GM19328 (cell line): ENCODE data around the gene RANBP17.
"Not testable (repeated sequence)": the region's sequence is repeated elsewhere in the genome, so short reads cannot be mapped to it uniquely, and the experiment has no call there.

Source experiments
- ATAC-seq: cut with Tn5 transposase; IDR thresholded peaks from one replicate; pipeline ENCODE4 v1.9.1; 2021; ENCODE audit warnings: mild to moderate bottlenecking, moderate library complexity; ENCODE audit not compliant: unreplicated experiment

Gene RANBP17

DNA sequence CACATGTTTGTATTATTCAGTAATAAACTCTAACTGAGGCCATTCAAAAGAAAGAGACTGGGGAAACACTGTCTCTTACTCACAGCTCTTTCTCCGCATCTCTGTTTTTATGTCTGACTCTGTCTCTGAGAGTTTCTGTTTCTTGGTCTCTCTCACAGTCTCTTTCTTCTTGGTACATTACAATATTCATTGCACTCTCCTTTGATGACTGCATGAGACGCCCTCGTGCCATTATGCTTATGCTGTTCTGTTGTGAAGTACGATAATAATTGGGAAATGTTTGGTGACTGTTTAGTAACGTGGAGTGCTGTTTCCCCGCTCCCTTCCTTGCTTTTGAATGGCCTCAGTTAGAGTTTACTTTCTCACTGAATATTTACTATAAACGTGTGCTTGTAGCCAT, 421.9 kb downstream of the RANBP17 start:
- ATAC-seq: no peak

GRCh38 chr5:171285465-171285864, 423.6 kb downstream of the RANBP17 start:
- no peak for ATAC-seq

DNA sequence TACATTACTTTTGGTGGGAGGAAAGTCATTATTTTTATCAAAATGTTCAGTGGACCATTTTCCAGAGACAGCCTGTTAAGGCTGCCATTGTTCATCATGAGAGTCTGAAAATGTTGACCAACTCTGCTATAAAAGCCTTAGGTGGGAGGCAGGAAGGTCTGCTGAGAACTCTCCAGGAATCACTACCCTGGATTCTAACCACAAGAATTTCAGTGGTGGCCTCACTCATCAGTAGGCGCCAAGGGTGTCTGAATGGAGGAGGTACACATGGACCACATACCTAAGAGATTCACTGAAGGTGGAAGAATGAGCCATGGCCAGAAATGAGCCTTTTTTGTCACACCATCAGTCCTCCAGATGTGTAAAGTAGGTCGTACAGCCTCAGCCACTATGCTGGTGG, 426.2 kb downstream of the RANBP17 start:
- ATAC-seq: no peak

DNA sequence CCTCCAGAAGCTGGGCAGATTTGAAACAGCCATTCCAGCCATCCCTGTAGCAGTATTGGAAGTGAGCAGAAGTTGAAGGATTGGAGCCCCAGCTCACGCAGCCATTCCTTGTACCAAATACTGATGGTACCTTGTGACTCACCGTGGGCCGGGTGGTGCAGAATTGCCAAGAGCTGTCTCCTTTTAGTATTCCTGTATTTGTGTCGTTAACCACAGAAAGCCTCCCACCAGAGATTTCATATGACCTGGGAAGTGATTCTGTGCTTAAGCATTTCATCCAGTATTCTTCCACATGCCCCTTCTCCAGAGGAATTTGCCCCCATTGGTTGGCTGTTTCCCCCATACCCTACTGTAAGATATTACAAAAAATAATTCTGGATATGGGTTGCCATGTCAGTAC, 429.6 kb downstream of the RANBP17 start:
- no peak for ATAC-seq

DNA sequence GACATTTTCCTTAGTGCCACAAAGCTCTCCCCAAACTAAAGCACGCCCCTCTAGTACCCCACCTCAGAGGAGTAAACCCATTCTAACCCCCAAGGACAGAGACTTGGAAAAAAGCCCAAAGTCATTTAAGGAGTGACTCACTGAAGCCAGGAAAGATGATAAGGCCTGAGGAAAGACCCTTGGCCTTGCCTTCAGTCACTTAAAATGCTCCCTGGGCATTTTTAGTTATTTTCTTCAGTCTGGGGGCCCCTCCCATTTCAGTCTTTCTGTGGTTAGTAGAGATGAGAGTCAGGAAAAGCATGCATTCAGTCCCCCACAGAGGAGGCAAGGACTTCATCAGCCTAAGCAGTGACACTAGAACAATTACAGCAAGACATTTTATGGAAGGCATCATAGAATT, 433.5 kb downstream of the RANBP17 start:
- no peak for ATAC-seq

DNA sequence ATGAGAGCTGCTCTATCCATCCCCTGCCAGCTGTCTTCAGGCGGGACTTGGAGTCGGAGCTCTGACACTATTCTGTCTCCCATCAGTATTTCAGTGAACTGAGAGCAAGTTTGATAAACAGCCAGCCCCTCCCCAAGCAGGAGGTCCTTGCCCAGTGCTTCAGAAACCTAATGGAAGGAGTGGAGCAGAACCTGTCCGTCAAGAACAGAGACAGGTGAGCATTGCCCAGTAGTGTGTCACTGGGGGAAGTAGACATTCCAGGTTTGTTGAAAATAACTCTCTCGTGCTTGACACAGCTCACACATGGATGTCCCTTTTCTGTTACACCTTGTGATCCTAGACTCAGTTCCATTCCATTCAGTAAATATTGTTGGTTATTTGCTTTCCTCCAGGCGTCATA, 434.0 kb downstream of the RANBP17 start:
- ATAC-seq: no peak

GRCh38 chr5:171297941-171298340, 436.1 kb downstream of the RANBP17 start:
- not testable (repeated sequence) for ATAC-seq

- ATAC-seq: no peak
These were observed 437.4 kb downstream of the RANBP17 start for GRCh38 chr5:171299228-171299627.

DNA sequence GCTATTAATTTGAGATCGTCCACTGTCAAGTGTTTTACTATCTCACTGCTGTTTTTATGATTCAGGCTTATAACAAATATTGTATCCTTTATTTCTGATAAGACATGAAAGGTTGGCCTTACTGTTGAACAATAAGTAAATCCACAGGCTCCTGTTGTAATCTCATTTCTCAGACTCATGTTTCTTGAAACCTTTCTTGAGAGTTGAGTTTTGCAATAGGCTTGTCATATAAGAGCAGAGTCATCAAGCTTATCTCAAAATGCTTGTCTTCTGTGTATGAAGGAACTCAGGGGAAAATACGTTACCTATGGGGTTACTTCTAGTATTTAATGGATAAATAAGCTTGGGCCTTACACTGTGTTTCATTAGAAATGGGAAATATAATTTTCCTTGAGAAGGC, 438.0 kb downstream of the RANBP17 start:
- ATAC-seq: no peak

GRCh38 chr5:171300358-171300757, 438.5 kb downstream of the RANBP17 start:
- no peak for ATAC-seq

DNA sequence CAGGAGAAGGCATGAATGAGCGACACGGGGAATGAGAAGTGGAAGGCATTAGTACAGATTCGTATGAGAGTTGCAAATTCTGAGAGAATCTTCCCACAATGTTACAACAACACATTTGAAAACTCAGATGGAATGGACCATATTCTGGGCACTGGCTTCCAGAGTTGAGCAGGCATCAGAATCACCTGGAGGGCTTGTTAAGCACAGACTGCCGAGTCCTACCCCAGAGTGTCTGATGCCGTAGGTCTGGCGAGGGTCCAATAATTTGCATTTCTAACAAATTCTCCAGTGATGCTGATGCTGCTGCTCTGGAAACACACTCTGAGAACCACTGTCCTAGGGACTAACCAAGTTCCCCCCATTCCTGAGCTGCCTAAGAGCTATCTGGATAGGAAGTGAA, 444.3 kb downstream of the RANBP17 start:
- ATAC-seq: no peak

DNA sequence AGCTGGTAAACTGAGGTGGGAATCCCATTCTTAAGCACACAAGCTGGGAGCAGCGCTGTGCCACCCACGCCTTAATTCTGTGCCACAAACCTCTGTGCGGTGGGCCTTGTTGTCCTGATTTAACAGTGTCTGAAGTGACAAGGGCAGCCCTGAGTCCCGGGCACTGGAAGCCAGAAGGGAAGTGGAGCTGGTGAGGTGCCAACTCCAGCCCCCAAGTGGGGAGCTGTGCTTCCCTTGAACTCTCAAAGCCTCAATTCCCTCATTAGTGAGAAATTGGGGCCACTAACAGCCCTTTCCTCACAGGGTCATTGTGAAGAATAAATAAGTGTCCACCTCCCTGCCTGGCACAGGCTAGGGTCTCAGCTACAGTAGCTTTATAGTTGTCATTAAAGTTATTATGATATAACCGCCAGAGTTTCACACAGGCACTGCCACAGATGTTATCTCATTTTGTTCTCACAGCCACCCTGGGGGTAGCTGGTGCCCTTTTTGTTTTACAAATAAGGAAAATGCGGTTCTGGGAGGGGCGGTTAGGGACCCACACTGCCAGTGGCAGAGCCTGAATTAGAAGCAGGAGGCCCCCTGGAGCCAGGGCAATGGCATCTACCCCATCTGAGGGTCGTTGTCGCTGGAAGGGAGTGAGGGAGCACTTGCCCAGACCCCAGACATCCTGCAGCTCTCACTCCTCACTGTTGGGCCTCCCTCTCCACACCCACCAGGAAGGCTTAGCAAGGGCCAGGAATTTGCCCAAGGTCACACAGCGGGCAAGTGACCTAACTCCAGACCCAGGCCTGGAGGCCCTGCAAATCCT, 445.2 kb downstream of the RANBP17 start:
- ATAC-seq: no peak

- ATAC-seq: no peak
These were observed 446.1 kb downstream of the RANBP17 start for GRCh38 chr5:171307789-171308452.

GRCh38 chr5:171308453-171309275, 446.8 kb downstream of the RANBP17 start, which contains the start of gene TLX3:
Gene TLX3 (plus strand): TSS chr5:171309248. CDS start chr5:171309366, 118 bp downstream.
- ATAC-seq: no peak

DNA sequence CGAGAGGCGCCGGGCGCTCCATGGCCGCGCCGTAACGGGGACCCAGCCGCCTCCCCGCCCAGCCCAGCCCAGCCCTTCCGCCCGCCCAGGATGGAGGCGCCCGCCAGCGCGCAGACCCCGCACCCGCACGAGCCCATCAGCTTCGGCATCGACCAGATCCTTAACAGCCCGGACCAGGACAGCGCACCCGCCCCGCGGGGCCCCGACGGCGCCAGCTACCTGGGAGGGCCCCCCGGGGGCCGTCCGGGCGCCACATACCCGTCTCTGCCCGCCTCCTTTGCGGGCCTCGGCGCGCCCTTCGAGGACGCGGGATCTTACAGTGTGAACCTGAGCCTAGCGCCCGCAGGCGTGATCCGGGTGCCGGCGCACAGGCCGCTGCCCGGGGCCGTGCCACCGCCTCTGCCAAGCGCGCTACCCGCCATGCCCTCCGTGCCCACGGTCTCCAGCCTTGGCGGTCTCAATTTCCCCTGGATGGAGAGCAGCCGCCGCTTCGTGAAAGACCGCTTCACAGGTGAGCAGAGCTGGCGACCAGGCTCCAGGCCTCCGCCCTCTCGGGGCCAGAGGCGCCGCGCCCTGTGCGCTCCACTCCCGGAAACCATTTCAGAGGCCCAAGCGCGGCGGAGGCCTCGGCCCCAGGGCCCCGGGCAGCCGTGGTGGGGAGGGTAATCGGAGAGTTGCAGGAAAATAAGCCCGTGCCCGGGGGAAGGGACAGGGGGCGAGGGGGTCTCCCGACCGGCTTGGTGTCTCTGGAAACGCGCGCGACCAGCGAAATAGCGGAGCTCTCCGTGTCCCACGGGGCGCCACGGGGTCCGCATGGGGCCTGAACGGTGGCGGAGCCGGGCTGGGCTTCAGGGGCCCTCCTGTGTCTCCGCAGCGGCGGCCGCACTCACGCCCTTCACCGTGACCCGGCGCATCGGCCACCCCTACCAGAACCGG, 447.7 kb downstream of the RANBP17 start:
- ATAC-seq: no peak

DNA sequence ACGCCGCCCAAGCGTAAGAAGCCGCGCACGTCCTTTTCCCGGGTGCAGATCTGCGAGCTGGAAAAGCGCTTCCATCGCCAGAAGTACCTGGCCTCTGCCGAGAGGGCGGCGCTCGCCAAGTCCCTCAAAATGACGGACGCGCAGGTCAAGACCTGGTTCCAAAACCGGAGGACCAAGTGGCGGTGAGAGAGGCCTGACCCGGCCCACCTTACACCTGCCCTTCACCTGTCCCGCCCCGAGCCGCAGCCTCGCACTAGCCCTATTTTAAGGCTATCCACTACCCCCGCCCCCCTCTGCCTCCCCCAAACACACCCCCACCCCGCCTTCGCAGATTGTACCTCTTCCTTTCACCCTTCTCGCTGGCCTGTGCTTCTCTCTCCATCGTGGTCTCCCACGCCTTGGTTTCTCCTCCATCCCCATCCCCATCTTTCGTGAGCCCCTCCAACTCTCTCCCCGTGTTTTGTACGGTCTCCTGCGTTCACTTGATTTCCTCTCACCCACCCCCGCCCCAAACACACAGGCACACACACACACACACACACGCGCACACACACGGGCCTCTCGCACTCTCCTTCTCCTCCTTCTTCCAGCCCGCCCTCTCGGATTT, 448.5 kb downstream of the RANBP17 start:
- ATAC-seq: no peak

GRCh38 chr5:171310819-171311321, 449.1 kb downstream of the RANBP17 start:
- ATAC-seq: no peak

DNA sequence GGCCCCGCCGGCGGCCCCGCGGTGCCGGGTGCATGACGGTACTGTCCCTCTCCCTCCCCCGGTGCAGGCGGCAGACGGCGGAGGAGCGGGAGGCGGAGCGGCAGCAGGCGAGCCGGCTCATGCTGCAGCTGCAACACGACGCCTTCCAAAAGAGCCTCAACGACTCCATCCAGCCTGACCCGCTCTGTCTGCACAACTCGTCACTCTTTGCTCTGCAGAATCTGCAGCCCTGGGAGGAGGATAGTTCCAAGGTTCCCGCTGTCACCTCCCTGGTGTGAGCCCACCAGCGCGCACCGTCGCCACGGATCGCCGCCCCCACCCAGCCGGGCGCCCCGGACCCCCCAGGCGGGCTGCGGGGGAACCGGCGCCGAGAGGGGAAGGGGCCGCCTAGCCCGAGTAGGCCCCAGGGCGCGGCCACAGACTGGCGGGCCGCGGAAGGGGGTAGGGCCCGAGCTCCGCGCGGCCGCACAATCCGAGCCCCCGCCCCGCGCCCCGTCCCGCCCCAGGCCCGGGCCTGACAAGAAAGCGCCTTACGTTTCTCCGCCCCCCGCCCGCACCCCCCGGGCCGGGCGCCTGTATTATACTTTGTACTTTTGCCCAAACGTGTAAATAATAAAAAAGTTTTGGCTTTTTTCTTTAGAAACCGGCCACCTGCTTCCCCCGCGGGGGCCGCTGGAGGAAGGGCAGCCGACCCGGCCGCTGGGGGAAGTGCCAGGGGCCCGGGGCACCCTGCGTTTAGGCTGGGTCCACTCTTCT, 449.7 kb downstream of the RANBP17 start:
- ATAC-seq: no peak
